Suprapubic skin (tissue), 4 donors: ENCODE measurements around the gene PMFBP1.

Experiments
- EP300 ChIP-seq: sonication (generic); formaldehyde crosslinking; IDR thresholded peaks from one replicate; pipeline ENCODE4 v1.6.1; 2017; ENCODE audit warnings: antibody characterized with exemption
- POLR2AphosphoS5 ChIP-seq, 3 donors: sonication (generic); formaldehyde crosslinking; IDR thresholded peaks; one replicate each; pipeline ENCODE4 v1.6.1; 2017; ENCODE audit warnings: antibody characterized with exemption in 3 of 3
- TF ChIP-seq, protein P1 (sequence below), 2 donors: fragments of 200-600 bp in 1 of 2; fragments of 450-650 bp in 1 of 2; sonication (generic) in 1 of 2; IDR thresholded peaks; one replicate each; pipeline ENCODE4 v1.5.1; 2016 to 2019; ENCODE audit warnings: antibody characterized with exemption in 2 of 2, mild to moderate bottlenecking in 1 of 2, moderate library complexity in 1 of 2

DNA sequence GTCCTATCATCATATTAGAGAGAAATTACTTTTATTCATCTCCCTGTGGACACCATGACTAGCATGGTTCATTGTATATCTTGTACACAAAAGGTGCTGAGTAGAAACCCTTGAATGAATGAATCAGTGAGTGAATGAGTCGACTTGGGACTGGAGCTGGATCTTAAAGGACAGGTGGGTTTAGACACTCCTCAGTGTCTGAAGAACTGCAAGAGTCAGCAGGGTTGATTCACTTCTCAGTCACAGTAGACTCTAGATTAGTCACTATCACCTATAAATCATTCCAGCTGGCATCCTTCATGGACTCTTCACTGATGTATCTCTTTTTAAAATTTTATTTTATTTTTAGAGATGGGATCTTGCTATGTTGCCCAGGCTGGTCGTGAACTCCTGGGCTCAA is 30.1 kb upstream of the PMFBP1 start:
- TF ChIP-seq, protein P1, sequence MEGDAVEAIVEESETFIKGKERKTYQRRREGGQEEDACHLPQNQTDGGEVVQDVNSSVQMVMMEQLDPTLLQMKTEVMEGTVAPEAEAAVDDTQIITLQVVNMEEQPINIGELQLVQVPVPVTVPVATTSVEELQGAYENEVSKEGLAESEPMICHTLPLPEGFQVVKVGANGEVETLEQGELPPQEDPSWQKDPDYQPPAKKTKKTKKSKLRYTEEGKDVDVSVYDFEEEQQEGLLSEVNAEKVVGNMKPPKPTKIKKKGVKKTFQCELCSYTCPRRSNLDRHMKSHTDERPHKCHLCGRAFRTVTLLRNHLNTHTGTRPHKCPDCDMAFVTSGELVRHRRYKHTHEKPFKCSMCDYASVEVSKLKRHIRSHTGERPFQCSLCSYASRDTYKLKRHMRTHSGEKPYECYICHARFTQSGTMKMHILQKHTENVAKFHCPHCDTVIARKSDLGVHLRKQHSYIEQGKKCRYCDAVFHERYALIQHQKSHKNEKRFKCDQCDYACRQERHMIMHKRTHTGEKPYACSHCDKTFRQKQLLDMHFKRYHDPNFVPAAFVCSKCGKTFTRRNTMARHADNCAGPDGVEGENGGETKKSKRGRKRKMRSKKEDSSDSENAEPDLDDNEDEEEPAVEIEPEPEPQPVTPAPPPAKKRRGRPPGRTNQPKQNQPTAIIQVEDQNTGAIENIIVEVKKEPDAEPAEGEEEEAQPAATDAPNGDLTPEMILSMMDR (IDR thresholded peaks at IDR 0.05), result no peak
- TF ChIP-seq POLR2AphosphoS5 (IDR thresholded peaks at IDR 0.05) (no peak), EP300 (no peak)
